GM23338 (cell line): ENCODE data around the gene TCF3.

Experiments used
- CTCF ChIP-seq, 2 experiments: fragments of 200-600 bp in 1 of 2; sonication (generic) in 1 of 2; conservative IDR thresholded peaks; 2 replicates each; pipeline versions ENCODE4 v1.5.1 to v1.6.1; 2016 to 2017; ENCODE audit warnings: antibody characterized with exemption in 2 of 2, low read depth in 2 of 2, mild to moderate bottlenecking in 2 of 2, moderate library complexity in 1 of 2
- ETS1 ChIP-seq: IDR thresholded peaks from 2 replicates; pipeline ENCODE4 v1.6.1; 2016; ENCODE audit warnings: antibody characterized with exemption
- EZH2 ChIP-seq: fragments of 200-600 bp; sonication (generic); IDR thresholded peaks from one replicate; pipeline ENCODE4 v1.8.0; 2017; ENCODE audit warnings: antibody characterized with exemption, mild to moderate bottlenecking, low read depth; ENCODE audit not compliant: unreplicated experiment
- EZH2phosphoT487 ChIP-seq: fragments of 200-600 bp; sonication (generic); IDR thresholded peaks from one replicate; pipeline ENCODE4 v1.8.1; 2018; ENCODE audit warnings: antibody characterized with exemption; ENCODE audit not compliant: unreplicated experiment
- JUNB ChIP-seq: IDR thresholded peaks from one replicate; pipeline ENCODE4 v1.6.1; 2016; ENCODE audit warnings: antibody characterized with exemption; ENCODE audit not compliant: unreplicated experiment
- POLR2AphosphoS5 ChIP-seq: IDR thresholded peaks from 2 replicates; pipeline ENCODE4 v1.6.1; 2016; ENCODE audit warnings: antibody characterized with exemption, low read depth
- REST ChIP-seq: IDR thresholded peaks from one replicate; pipeline ENCODE4 v1.6.1; 2018; ENCODE audit warnings: antibody characterized with exemption; ENCODE audit not compliant: unreplicated experiment

- TF ChIP-seq JUNB = no peak
- no peak for TF ChIP-seq CTCF (conservative IDR thresholded peaks at IDR 0.05; ENCODE audit: low read depth in 2 of 2)
- no peak for TF ChIP-seq EZH2phosphoT487
- TF ChIP-seq REST = no peak
- no peak for TF ChIP-seq ETS1
- TF ChIP-seq POLR2AphosphoS5 = no peak
- TF ChIP-seq EZH2 = no peak
Measured at GRCh38 chr19:1655131-1655981, 2.9 kb upstream of the TCF3 start.
